MM.1S (cell line): ENCODE data around the gene CD6.

Source experiments
- EZH2 ChIP-seq: fragments of 300-600 bp; sonication (generic); optimal IDR thresholded peaks from 2 replicates; pipeline ENCODE3; 2017; ENCODE audit warnings: low read depth, mild to moderate bottlenecking, antibody characterized with exemption, low read length, mixed read lengths
- EZH2phosphoT487 ChIP-seq: fragments of 300-600 bp; sonication (generic); IDR thresholded peaks from 2 replicates; pipeline ENCODE4 v1.6.1; 2018; ENCODE audit warnings: antibody characterized with exemption, low read length
- TF ChIP-seq, protein P1 (sequence below): fragments of 300-600 bp; sonication (generic); IDR thresholded peaks from 2 replicates; pipeline ENCODE4 v1.5.1; 2016; ENCODE audit warnings: antibody characterized with exemption, low read length, mixed read lengths

GRCh38 chr11:61034704-61035525, 63.4 kb downstream of the CD6 start:
- TF ChIP-seq, protein P1, sequence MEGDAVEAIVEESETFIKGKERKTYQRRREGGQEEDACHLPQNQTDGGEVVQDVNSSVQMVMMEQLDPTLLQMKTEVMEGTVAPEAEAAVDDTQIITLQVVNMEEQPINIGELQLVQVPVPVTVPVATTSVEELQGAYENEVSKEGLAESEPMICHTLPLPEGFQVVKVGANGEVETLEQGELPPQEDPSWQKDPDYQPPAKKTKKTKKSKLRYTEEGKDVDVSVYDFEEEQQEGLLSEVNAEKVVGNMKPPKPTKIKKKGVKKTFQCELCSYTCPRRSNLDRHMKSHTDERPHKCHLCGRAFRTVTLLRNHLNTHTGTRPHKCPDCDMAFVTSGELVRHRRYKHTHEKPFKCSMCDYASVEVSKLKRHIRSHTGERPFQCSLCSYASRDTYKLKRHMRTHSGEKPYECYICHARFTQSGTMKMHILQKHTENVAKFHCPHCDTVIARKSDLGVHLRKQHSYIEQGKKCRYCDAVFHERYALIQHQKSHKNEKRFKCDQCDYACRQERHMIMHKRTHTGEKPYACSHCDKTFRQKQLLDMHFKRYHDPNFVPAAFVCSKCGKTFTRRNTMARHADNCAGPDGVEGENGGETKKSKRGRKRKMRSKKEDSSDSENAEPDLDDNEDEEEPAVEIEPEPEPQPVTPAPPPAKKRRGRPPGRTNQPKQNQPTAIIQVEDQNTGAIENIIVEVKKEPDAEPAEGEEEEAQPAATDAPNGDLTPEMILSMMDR: no peak
- TF ChIP-seq EZH2phosphoT487 (no peak), EZH2 (no peak)
